Measurements from ENCODE around the gene SPATA12. TPM values are rescaled to one million over a fixed set of nuclear protein-coding genes. Genes with fewer than 3 reads are reported as not detected.

SPATA12 gene
- total RNA-seq, 4 donors from 2014 or later, result not detected

- no peaks in the 10 kb centered on the region for H3K9me3 ChIP-seq
- peaks cover 0 to 14% (median 0%) of the 10 kb centered on the region in 3 donors for H3K4me1 ChIP-seq
- no peak for ATAC-seq
- H3K27ac ChIP-seq, result no peak overlapping the region
- TF ChIP-seq POLR2A (IDR thresholded peaks at IDR 0.05) (no peak), EP300 (IDR thresholded peaks at IDR 0.05) (no peak), POLR2AphosphoS5 (IDR thresholded peaks at IDR 0.05) (no peak)
- TF ChIP-seq, protein P1, sequence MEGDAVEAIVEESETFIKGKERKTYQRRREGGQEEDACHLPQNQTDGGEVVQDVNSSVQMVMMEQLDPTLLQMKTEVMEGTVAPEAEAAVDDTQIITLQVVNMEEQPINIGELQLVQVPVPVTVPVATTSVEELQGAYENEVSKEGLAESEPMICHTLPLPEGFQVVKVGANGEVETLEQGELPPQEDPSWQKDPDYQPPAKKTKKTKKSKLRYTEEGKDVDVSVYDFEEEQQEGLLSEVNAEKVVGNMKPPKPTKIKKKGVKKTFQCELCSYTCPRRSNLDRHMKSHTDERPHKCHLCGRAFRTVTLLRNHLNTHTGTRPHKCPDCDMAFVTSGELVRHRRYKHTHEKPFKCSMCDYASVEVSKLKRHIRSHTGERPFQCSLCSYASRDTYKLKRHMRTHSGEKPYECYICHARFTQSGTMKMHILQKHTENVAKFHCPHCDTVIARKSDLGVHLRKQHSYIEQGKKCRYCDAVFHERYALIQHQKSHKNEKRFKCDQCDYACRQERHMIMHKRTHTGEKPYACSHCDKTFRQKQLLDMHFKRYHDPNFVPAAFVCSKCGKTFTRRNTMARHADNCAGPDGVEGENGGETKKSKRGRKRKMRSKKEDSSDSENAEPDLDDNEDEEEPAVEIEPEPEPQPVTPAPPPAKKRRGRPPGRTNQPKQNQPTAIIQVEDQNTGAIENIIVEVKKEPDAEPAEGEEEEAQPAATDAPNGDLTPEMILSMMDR (IDR thresholded peaks at IDR 0.05), result no peak
- H3K27me3 ChIP-seq, result no peaks in the 10 kb centered on the region
- H3K4me3 ChIP-seq, result no peak overlapping the region
- WGBS, 2 donors (ENCODE audit: low coverage in 1 of 2), result 93 to 98% methylated on average over 3 to 5 of the region's 5 CpGs
- H3K36me3 ChIP-seq, result no peaks in the 10 kb centered on the region
These were observed 21.8 kb upstream of the SPATA12 start for GRCh38 chr3:57038466-57039164.

- H3K27me3 ChIP-seq, result no peaks in the 10 kb centered on the region
- TF ChIP-seq EP300 (IDR thresholded peaks at IDR 0.05) (no peak), POLR2A (IDR thresholded peaks at IDR 0.05) (no peak), POLR2AphosphoS5 (IDR thresholded peaks at IDR 0.05) (no peak)
- TF ChIP-seq, protein P1 (IDR thresholded peaks at IDR 0.05), result no peak
- no peak overlapping the region for H3K27ac ChIP-seq
- ATAC-seq, result peak; percentile 48
- H3K4me1 ChIP-seq, result peaks cover 0 to 23% (median 10%) of the 10 kb centered on the region in 3 donors
- no peaks in the 10 kb centered on the region for H3K36me3 ChIP-seq
- no peak overlapping the region for H3K4me3 ChIP-seq
- no peaks in the 10 kb centered on the region for H3K9me3 ChIP-seq
- 64 to 65% methylated on average over 5 to 6 of the region's 6 CpGs for WGBS, 2 donors (ENCODE audit: low coverage in 1 of 2)
These were observed 18.8 kb upstream of the SPATA12 start for GRCh38 chr3:57041674-57042073.

DNA sequence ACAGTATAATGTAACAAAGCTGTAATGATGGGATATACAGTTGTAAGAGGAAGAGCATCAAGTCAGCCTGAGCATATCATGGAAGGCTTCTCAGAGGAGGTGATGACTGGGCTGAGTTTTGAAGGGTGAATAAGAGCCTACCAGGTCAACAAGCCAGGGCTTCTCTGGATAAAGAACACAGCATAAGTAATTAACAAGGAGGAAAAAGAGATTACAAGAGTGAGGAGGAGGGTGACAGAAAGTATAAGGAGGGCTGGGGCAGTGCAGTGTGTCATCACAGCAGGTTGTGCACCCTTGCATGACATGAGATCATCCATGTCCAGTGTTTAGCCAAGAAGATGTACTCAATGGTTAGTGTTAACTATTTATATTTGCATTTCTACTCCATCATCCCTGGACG, 16.9 kb upstream of the SPATA12 start:
- Histone ChIP-seq H3K4me1 (peaks cover 0 to 36% (median 20%) of the 10 kb centered on the region in 3 donors), H3K27ac (no peak overlapping the region)
- 75% methylated on average over 1 of the region's 1 CpG; no CpG with 5 or more reads in 1 of the 2 donors for WGBS, 2 donors (ENCODE audit: low coverage in 1 of 2)

GRCh38 chr3:57046101-57046765, 14.2 kb upstream of the SPATA12 start:
- Histone ChIP-seq H3K27me3 (no peaks in the 10 kb centered on the region), H3K4me3 (no peak overlapping the region), H3K9me3 (no peaks in the 10 kb centered on the region), H3K36me3 (no peaks in the 10 kb centered on the region), H3K27ac (no peak overlapping the region), H3K4me1 (peaks cover 0 to 49% (median 25%) of the 10 kb centered on the region in 3 donors)
- WGBS, 2 donors (ENCODE audit: low coverage in 1 of 2), result 8 to 54% methylated on average over 2 to 4 of the region's 7 CpGs
- TF ChIP-seq EP300 (IDR thresholded peaks at IDR 0.05), result no peak
- no peak for TF ChIP-seq POLR2A (IDR thresholded peaks at IDR 0.05)
- no peak for TF ChIP-seq POLR2AphosphoS5 (IDR thresholded peaks at IDR 0.05)
- TF ChIP-seq, protein P1 (IDR thresholded peaks at IDR 0.05), result no peak
- no peak for ATAC-seq

More for the DNA sequence above, 16.9 kb upstream of the SPATA12 start:
- no peak for ATAC-seq
- Histone ChIP-seq H3K9me3 (no peaks in the 10 kb centered on the region), H3K4me3 (no peak overlapping the region), H3K36me3 (no peaks in the 10 kb centered on the region), H3K27me3 (no peaks in the 10 kb centered on the region)
- TF ChIP-seq EP300 (IDR thresholded peaks at IDR 0.05), result no peak
- no peak for TF ChIP-seq POLR2A (IDR thresholded peaks at IDR 0.05)
- TF ChIP-seq, protein P1 (IDR thresholded peaks at IDR 0.05), result no peak

Measured in gastroesophageal sphincter (tissue), 4 donors.